ENCODE measurements around the gene PBX4.
A peak's percentile ranks its signal among the peaks of the same experiment; 100 is the strongest.

Gene PBX4

DNA sequence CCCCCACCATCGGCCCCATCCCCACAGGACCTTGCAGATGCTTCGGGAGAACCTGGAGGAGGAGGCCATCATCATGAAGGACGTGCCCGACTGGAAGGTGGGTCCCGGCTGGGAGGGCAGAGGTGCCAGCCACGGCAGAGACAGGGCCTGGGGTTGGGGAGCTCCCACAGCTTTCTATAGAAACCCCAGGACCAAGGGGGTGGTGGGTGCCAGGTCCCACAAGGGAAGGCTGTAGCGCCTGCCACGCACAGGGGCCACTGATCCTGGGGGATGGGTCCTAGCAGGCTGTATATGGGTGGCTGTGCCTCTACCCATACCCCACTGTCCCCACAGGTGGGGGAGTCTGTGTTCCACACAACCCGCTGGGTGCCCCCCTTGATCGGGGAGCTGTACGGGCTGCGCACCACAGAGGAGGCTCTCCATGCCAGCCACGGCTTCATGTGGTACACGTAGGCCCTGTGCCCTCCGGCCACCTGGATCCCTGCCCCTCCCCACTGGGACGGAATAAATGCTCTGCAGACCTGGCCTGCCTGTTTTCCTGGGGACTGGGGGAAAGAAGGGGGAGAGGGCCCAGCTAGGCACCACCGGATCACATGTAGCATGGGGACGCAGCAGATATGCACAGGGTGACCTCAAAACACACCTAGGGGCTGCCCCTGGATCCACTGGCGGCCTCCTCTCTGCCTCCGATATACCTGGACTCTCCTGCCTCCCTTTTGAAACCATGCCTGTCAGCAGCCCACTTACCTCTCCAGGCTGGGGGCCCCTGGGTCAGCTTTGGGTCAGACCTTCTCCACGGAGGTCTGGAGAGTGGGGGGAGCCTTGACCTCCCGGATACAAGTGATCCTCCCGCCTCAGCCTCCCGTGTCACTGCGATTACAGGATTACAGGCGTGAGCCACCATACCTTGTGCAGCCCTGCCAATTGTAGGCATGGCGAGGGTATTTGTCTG, 90.5 kb downstream of the PBX4 start:
- no peak for ATAC-seq
- peaks cover 35% of the 10 kb centered on the region for H3K4me1 Mint-ChIP-seq
- no peak overlapping the region for H3K4me3 Mint-ChIP-seq
- H3K36me3 Mint-ChIP-seq: peaks cover 20% of the 10 kb centered on the region
- no peak overlapping the region for H3K27ac Mint-ChIP-seq
- H3K9me3 Mint-ChIP-seq: no peaks in the 10 kb centered on the region
- no peaks in the 10 kb centered on the region for H3K27me3 Mint-ChIP-seq

DNA sequence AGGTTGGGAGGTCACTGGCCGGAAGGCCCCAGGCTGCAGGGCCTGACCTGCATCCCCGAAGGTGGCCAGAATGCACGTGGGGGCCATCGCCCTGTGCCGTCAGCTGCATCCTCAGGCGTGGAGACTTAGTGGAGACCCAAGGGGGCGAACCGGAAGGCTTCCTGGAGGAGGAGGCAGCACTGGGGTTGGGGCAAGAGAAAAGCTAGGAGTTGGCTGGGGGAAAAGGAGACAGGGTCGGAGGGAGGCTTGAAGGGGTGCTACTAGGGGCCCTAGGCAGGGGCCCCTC, 91.2 kb downstream of the PBX4 start:
- Mint-ChIP-seq H3K27ac (no peak overlapping the region), H3K36me3 (peaks cover 20% of the 10 kb centered on the region), H3K4me3 (no peak overlapping the region), H3K27me3 (no peaks in the 10 kb centered on the region), H3K9me3 (no peaks in the 10 kb centered on the region), H3K4me1 (peaks cover 34% of the 10 kb centered on the region)
- ATAC-seq: no peak

DNA sequence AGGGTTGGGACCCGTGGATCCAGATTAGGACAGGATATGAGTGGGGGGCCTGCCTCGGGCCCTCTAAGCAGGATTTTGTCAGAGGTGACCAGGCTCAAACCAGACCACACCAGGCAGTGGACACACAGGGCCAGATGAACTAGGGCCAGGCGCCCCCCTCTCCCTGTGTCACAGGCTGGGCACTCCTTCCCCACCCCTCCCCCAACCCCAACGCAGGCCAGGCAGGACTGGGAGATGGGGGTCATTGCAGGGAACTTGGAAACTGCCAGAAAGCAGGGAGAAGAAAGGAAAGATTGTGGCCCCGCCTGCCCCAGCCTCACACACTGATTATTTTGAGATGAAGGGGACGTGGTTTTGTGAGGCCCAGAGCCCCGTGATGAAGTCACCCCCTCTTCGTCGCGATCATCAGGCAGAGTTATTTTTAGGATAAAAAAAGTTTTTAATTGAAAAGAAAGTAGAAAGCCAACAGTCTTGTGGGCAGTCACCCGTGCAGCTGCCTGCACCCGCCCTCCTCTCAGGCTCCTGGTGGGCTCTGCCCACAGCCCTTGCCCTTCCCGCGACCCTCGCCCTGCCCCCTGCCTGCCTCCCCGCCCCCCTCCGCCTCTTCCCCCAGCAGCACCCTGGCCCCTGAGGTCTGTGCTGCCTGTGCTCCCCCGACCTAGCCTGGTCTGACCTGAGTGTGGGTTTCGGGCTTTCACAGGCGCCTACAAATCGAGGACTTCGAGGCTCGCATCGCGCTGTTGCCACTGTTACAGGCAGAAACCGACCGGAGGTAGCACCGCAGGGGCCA, 91.7 kb downstream of the PBX4 start:
- H3K9me3 Mint-ChIP-seq: no peaks in the 10 kb centered on the region
- no peak overlapping the region for H3K4me3 Mint-ChIP-seq
- H3K27me3 Mint-ChIP-seq: no peaks in the 10 kb centered on the region
- no peak for ATAC-seq
- peaks cover 29% of the 10 kb centered on the region for H3K4me1 Mint-ChIP-seq
- peak overlapping the region; percentile 22 for H3K27ac Mint-ChIP-seq
- peaks cover 20% of the 10 kb centered on the region for H3K36me3 Mint-ChIP-seq

GRCh38 chr19:19525611-19526380, 92.7 kb downstream of the PBX4 start:
- peaks cover 32% of the 10 kb centered on the region for H3K4me1 Mint-ChIP-seq
- no peak for ATAC-seq
- H3K27me3 Mint-ChIP-seq: no peaks in the 10 kb centered on the region
- H3K27ac Mint-ChIP-seq: peak overlapping the region; percentile 22
- no peaks in the 10 kb centered on the region for H3K9me3 Mint-ChIP-seq
- no peak overlapping the region for H3K4me3 Mint-ChIP-seq
- peaks cover 20% of the 10 kb centered on the region for H3K36me3 Mint-ChIP-seq

GRCh38 chr19:19524053-19524452, 94.4 kb downstream of the PBX4 start:
- H3K4me3 Mint-ChIP-seq: peak overlapping the region; percentile 50
- no peaks in the 10 kb centered on the region for H3K9me3 Mint-ChIP-seq
- H3K4me1 Mint-ChIP-seq: peaks cover 49% of the 10 kb centered on the region
- peak overlapping the region; percentile 55 for H3K27ac Mint-ChIP-seq
- ATAC-seq: peak; percentile 63
- no peaks in the 10 kb centered on the region for H3K27me3 Mint-ChIP-seq
- peaks cover 35% of the 10 kb centered on the region for H3K36me3 Mint-ChIP-seq

- Mint-ChIP-seq H3K4me3 (no peak overlapping the region), H3K27me3 (no peaks in the 10 kb centered on the region), H3K9me3 (no peaks in the 10 kb centered on the region), H3K36me3 (peaks cover 32% of the 10 kb centered on the region), H3K4me1 (peaks cover 53% of the 10 kb centered on the region), H3K27ac (no peak overlapping the region)
- no peak for ATAC-seq
These were observed 95.3 kb downstream of the PBX4 start for GRCh38 chr19:19523177-19523576.

GRCh38 chr19:19520989-19521388, 97.5 kb downstream of the PBX4 start:
- ATAC-seq: no peak
- Mint-ChIP-seq H3K36me3 (peaks cover 22% of the 10 kb centered on the region), H3K4me3 (no peak overlapping the region)

GRCh38 chr19:19517235-19517619, 101.3 kb downstream of the PBX4 start:
- H3K27ac Mint-ChIP-seq: peak overlapping the region; percentile 97
- ATAC-seq: no peak
- H3K9me3 Mint-ChIP-seq: no peaks in the 10 kb centered on the region
- peaks cover 22% of the 10 kb centered on the region for H3K36me3 Mint-ChIP-seq
- peaks cover 33% of the 10 kb centered on the region for H3K4me1 Mint-ChIP-seq
- peak overlapping the region; percentile 82 for H3K4me3 Mint-ChIP-seq
- no peaks in the 10 kb centered on the region for H3K27me3 Mint-ChIP-seq

More at GRCh38 chr19:19520989-19521388, 97.5 kb downstream of the PBX4 start:
- Mint-ChIP-seq H3K27ac (no peak overlapping the region), H3K27me3 (no peaks in the 10 kb centered on the region), H3K4me1 (peaks cover 53% of the 10 kb centered on the region), H3K9me3 (no peaks in the 10 kb centered on the region)

DNA sequence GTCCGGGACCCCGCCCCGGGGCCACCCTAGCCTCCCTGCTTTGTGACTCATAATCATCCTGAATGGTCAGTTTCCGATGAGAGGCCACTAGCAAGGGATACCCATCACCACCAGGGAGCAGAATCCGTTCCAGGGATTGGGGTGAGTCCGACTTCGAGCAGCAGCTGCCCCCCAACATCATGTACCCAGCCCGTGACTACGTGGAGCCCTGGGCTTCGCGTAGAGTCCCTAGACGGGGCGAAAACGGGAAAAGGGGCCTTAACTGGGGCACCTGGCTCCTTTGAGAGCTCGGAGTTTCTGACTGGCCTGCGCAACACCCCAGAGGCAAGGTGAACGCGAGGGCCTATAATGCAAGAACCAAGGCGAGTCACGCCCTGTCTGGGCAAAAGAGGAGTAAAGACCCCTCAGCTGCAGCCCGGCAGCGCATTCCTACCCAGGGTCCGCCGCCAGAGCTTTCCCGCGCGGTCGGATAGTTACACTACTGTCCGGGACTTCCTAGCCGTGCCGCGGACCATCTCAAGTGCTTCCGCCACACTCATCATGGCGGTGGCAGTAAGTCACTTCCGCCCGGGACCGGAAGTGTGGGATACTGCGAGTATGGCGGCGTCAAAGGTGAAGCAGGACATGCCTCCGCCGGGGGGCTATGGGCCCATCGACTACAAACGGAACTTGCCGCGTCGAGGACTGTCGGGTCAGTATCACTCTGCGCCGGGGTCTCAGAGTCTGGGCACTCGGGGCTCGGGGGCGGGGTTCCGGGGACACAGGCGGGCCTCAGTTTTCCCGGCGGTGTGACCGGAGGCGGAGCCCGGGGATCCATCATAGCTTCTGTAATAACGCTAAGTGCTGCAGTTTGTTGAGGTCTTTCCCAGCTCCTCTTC, 102.6 kb downstream of the PBX4 start, which contains the start of gene NDUFA13:
Gene NDUFA13 (plus strand): TSS at position 584 of the 878 bp plus-strand sequence. CDS start 14 bp downstream, at position 598.
- Mint-ChIP-seq H3K27ac (peak within 1 kb of the TSS; percentile 97), H3K27me3 (no peaks in the 10 kb centered on the region), H3K9me3 (no peaks in the 10 kb centered on the region), H3K36me3 (peaks cover 19% of the 10 kb centered on the region), H3K4me3 (peak within 1 kb of the TSS; percentile 82), H3K4me1 (peaks cover 31% of the 10 kb centered on the region)
- ATAC-seq: peak; percentile 97

DNA sequence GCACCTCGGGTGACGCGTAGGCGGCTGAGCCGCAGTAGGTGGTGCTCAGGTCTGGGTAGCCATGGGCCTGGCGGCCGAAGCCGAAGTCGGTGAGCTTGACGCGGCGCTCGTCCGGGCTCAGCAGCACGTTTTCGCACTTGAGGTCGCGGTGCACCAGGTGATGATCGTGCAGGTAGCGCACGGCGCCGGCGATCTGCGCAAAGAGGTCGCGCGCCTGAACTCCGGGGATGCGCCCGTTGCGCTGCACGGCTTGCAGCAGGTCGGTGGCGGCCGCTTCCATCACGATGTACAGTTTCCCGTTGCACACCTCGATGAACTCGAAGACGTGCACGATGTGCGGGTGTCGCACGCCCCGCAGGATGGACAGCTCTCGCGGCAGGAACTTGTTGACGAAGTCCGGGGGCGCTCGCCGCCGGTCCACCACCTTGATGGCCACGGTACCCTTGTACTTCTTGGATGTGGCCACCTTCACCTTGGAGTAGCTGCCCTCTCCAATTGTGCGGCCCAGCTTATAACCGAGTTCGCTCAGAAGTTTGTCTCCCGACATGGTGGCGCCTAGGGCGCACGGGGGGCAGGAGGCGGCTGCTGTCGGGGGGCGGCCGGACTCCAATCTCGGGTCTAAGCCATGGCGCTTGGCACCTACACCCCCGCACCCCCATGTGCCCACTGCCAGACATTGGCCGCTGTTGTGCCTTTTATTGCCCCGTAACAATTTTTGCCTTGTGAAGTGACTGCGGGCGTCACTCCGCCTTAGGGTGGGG, 103.4 kb downstream of the PBX4 start, which contains the start of gene TSSK6:
Gene TSSK6 (minus strand): TSS at position 668 of the 761 bp plus-strand sequence. CDS start 121 bp downstream, at position 547.
- no peak for ATAC-seq
- Mint-ChIP-seq H3K4me3 (peak within 1 kb of the TSS; percentile 82), H3K27me3 (no peaks in the 10 kb centered on the region), H3K27ac (peak within 1 kb of the TSS; percentile 97), H3K9me3 (no peaks in the 10 kb centered on the region), H3K36me3 (peaks cover 11% of the 10 kb centered on the region), H3K4me1 (peaks cover 23% of the 10 kb centered on the region)

DNA sequence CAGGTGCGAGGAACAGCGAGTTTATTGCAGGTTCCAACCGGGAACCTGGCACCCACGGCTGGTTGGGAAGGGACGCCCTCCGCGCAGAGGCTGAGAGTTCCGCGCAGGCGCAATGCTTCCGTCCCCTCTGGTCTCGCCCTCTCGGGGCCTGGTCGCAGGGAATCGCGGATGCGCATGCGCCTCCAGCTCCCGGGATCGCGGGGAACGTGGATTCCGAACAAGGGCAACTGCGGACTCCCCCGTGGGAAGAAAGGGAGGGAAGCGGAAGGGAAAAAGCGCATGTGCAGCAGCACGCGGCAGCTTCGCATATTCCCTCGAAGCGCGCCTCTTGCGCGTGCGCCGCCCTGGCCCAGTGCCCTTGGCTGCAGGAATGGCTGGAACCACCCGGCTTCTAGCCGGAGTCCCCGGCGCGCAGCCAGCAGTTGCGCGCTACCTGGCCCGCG, 104.3 kb downstream of the PBX4 start:
- H3K4me3 Mint-ChIP-seq: peak overlapping the region; percentile 50
- H3K27ac Mint-ChIP-seq: no peak overlapping the region
- peaks cover 3% of the 10 kb centered on the region for H3K36me3 Mint-ChIP-seq
- ATAC-seq: no peak
- H3K9me3 Mint-ChIP-seq: no peaks in the 10 kb centered on the region
- H3K27me3 Mint-ChIP-seq: no peaks in the 10 kb centered on the region
- H3K4me1 Mint-ChIP-seq: peaks cover 15% of the 10 kb centered on the region

GRCh38 chr19:19513682-19514081, 104.8 kb downstream of the PBX4 start:
- Mint-ChIP-seq H3K4me3 (peak overlapping the region; percentile 50), H3K27me3 (no peaks in the 10 kb centered on the region), H3K4me1 (peaks cover 12% of the 10 kb centered on the region), H3K36me3 (no peaks in the 10 kb centered on the region), H3K9me3 (no peaks in the 10 kb centered on the region), H3K27ac (no peak overlapping the region)
- ATAC-seq: no peak

Data from stimulated activated memory B cell treated with anti-CD40 and anti-IgM and Interleukin-4, amounts not matched to agents 10 μg/mL and 1 μg/mL and 100 μg/mL, for 72 hours (primary cell).